Measurements from ENCODE around the gene SLC34A1. TPM values are rescaled to one million over a fixed set of nuclear protein-coding genes. Genes with fewer than 3 reads are reported as not detected.
"Not testable (repeated sequence)": the region's sequence is repeated elsewhere in the genome, so short reads cannot be mapped to it uniquely, and the experiment has no call there.

SLC34A1 gene
- total RNA-seq, 4 donors from 2014 or later, result not detected

GRCh38 chr5:177409043-177409801 lies 25.0 kb downstream of the SLC34A1 start, which contains the start of gene F12:
Gene F12 (minus strand): TSS chr5:177409564. CDS start chr5:177409527, 37 bp downstream.
- no peaks in the 10 kb centered on the region for H3K27me3 ChIP-seq
- peaks cover 5 to 6% of the 10 kb centered on the region in 2 donors for H3K4me1 ChIP-seq
- H3K9me3 ChIP-seq, result no peaks in the 10 kb centered on the region
- intact Hi-C loops (cut with DNase I), result no loop called here
- no peak within 1 kb of the TSS for H3K27ac ChIP-seq
- H3K36me3 ChIP-seq, result no peaks in the 10 kb centered on the region
- WGBS, 2 donors, result 81 to 88% methylated on average over 6 to 9 of the region's 9 CpGs
- DNase-seq, result no peak
- H3K4me3 ChIP-seq (replicated peaks in 1 of 3), result no peak within 1 kb of the TSS
- TF ChIP-seq POLR2A (IDR thresholded peaks at IDR 0.05), result no peak
- no peak for TF ChIP-seq CTCF (IDR thresholded peaks at IDR 0.05)

GRCh38 chr5:177410575-177410974 lies 26.3 kb downstream of the SLC34A1 start:
- intact Hi-C loops (cut with DNase I), result no loop called here
- no peak for DNase-seq
- WGBS, 2 donors, result 91 to 96% methylated on average over 3 of the region's 3 CpGs
- Histone ChIP-seq H3K4me1 (no peaks in the 10 kb centered on the region), H3K4me3 (replicated peaks in 1 of 3) (no peak overlapping the region), H3K27me3 (no peaks in the 10 kb centered on the region), H3K9me3 (no peaks in the 10 kb centered on the region), H3K36me3 (no peaks in the 10 kb centered on the region), H3K27ac (no peak overlapping the region)
- TF ChIP-seq CTCF (IDR thresholded peaks at IDR 0.05) (no peak), POLR2A (IDR thresholded peaks at IDR 0.05) (no peak)

- intact Hi-C loops (cut with DNase I), result no loop called here
- Histone ChIP-seq H3K4me1 (no peaks in the 10 kb centered on the region), H3K36me3 (no peaks in the 10 kb centered on the region), H3K27me3 (no peaks in the 10 kb centered on the region), H3K27ac (no peak overlapping the region), H3K9me3 (no peaks in the 10 kb centered on the region), H3K4me3 (replicated peaks in 1 of 3) (no peak overlapping the region)
- TF ChIP-seq POLR2A (IDR thresholded peaks at IDR 0.05), result no peak
- no peak for TF ChIP-seq CTCF (IDR thresholded peaks at IDR 0.05)
- WGBS, 2 donors, result 83 to 90% methylated on average over 8 of the region's 8 CpGs
- no peak for DNase-seq
These were observed 28.5 kb downstream of the SLC34A1 start for GRCh38 chr5:177412603-177413233.

- Histone ChIP-seq H3K9me3 (no peaks in the 10 kb centered on the region), H3K36me3 (no peaks in the 10 kb centered on the region), H3K27ac (no peak overlapping the region), H3K4me1 (no peaks in the 10 kb centered on the region), H3K27me3 (no peaks in the 10 kb centered on the region), H3K4me3 (replicated peaks in 1 of 3) (no peak overlapping the region)
- intact Hi-C loops (cut with DNase I), result no loop called here
- DNase-seq, result no peak
- 80 to 89% methylated on average over 3 of the region's 3 CpGs for WGBS, 2 donors
- no peak for TF ChIP-seq POLR2A (IDR thresholded peaks at IDR 0.05)
- no peak for TF ChIP-seq CTCF (IDR thresholded peaks at IDR 0.05)
These were observed 30.2 kb downstream of the SLC34A1 start for GRCh38 chr5:177414481-177414880.

GRCh38 chr5:177417081-177417480 lies 32.8 kb downstream of the SLC34A1 start:
- intact Hi-C loops (cut with DNase I); H3K36me3 ChIP-seq; H3K9me3 ChIP-seq; DNase-seq; H3K4me1 ChIP-seq; H3K27me3 ChIP-seq; H3K4me3 ChIP-seq (replicated peaks in 1 of 3); H3K27ac ChIP-seq: not testable (repeated sequence)
- WGBS, 2 donors, result 83 to 84% methylated on average over 6 of the region's 6 CpGs

Data from thyroid gland (tissue), 4 donors.